Measurements from ENCODE around the gene ANKS1B.

- TF ChIP-seq ZFP41 (tag by site-specific recombination; IDR thresholded peaks at IDR 0.05; ENCODE audit: borderline replicate concordance) (no peak), CTCF (tag by site-specific recombination; IDR thresholded peaks at IDR 0.05) (no peak), ZNF654 (tag by site-specific recombination; IDR thresholded peaks at IDR 0.05; ENCODE audit: low read depth) (no peak), GLI4 (tag by site-specific recombination; IDR thresholded peaks at IDR 0.05) (no peak), ZBTB21 (tag by site-specific recombination; IDR thresholded peaks at IDR 0.05) (no peak), YY1 (tag by site-specific recombination; IDR thresholded peaks at IDR 0.05) (no peak), ZSCAN4 (tag by site-specific recombination; IDR thresholded peaks at IDR 0.05) (no peak), PBX3 (CRISPR knock-in tag; IDR thresholded peaks at IDR 0.05) (no peak), REPIN1 (tag by site-specific recombination; IDR thresholded peaks at IDR 0.05; ENCODE audit: low read depth) (no peak)
- TF ChIP-seq, protein P1, sequence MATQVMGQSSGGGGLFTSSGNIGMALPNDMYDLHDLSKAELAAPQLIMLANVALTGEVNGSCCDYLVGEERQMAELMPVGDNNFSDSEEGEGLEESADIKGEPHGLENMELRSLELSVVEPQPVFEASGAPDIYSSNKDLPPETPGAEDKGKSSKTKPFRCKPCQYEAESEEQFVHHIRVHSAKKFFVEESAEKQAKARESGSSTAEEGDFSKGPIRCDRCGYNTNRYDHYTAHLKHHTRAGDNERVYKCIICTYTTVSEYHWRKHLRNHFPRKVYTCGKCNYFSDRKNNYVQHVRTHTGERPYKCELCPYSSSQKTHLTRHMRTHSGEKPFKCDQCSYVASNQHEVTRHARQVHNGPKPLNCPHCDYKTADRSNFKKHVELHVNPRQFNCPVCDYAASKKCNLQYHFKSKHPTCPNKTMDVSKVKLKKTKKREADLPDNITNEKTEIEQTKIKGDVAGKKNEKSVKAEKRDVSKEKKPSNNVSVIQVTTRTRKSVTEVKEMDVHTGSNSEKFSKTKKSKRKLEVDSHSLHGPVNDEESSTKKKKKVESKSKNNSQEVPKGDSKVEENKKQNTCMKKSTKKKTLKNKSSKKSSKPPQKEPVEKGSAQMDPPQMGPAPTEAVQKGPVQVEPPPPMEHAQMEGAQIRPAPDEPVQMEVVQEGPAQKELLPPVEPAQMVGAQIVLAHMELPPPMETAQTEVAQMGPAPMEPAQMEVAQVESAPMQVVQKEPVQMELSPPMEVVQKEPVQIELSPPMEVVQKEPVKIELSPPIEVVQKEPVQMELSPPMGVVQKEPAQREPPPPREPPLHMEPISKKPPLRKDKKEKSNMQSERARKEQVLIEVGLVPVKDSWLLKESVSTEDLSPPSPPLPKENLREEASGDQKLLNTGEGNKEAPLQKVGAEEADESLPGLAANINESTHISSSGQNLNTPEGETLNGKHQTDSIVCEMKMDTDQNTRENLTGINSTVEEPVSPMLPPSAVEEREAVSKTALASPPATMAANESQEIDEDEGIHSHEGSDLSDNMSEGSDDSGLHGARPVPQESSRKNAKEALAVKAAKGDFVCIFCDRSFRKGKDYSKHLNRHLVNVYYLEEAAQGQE (tag by site-specific recombination; IDR thresholded peaks at IDR 0.05) = no peak
These were observed 601.5 kb downstream of the ANKS1B start for GRCh38 chr12:99383258-99383657.

Data from HEK293 (cell line).